Measurements from ENCODE around the gene GID8. TPM values are rescaled to one million over a fixed set of nuclear protein-coding genes. Genes with fewer than 3 reads are reported as not detected.
A peak's percentile ranks its signal among the peaks of the same experiment; 100 is the strongest.

The GID8 gene
- total and polyA plus RNA-seq, 9 of the 15 experiments (the other 6 are each of a cell fraction or from before 2014, with no cell fraction given): 7.5 to 31.6 (median 22.2) TPM

- no peak for TF ChIP-seq ZHX1 (conservative IDR thresholded peaks at IDR 0.05; ENCODE audit: low read length)
- no peak for TF ChIP-seq BCOR (IDR thresholded peaks at IDR 0.05)
- TF ChIP-seq MBD2 (IDR thresholded peaks at IDR 0.05; ENCODE audit: borderline replicate concordance, low read depth): no peak
- TF ChIP-seq SP1 (CRISPR knock-in tag; IDR thresholded peaks at IDR 0.05): peak; percentile 35; the same call in 1 of the 2 replicates
- TF ChIP-seq ZNF12 (CRISPR knock-in tag; IDR thresholded peaks at IDR 0.05): no peak
- no peak for TF ChIP-seq RBM34 (IDR thresholded peaks at IDR 0.05; ENCODE audit: borderline replicate concordance, insufficient read depth, low read length)
- TF ChIP-seq CREB1 (IDR thresholded peaks at IDR 0.05): no peak
- TF ChIP-seq CREB1 (CRISPR knock-in tag; IDR thresholded peaks at IDR 0.05): no peak
- TF ChIP-seq NFXL1 (CRISPR knock-in tag; IDR thresholded peaks at IDR 0.05): no peak
- no peak for TF ChIP-seq TRIM25 (IDR thresholded peaks at IDR 0.05; ENCODE audit: borderline replicate concordance)
- no peak for TF ChIP-seq SMARCA4 (IDR thresholded peaks at IDR 0.05)
- no peak for TF ChIP-seq ZNF75A (CRISPR knock-in tag; IDR thresholded peaks at IDR 0.05)
- TF ChIP-seq ZFP91 (CRISPR knock-in tag; IDR thresholded peaks at IDR 0.05): peak; percentile 97
- TF ChIP-seq ARID3B (CRISPR knock-in tag; IDR thresholded peaks at IDR 0.05; ENCODE audit: borderline replicate concordance): no peak
- no peak for TF ChIP-seq SIRT6 (IDR thresholded peaks at IDR 0.05; ENCODE audit: low read depth, low read length)
- TF ChIP-seq BRF2 (IDR thresholded peaks at IDR 0.05; ENCODE audit: borderline replicate concordance, insufficient read depth, insufficient read length): no peak
- TF ChIP-seq BACH1 (tag; IDR thresholded peaks at IDR 0.05): no peak
- TF ChIP-seq TCF15 (CRISPR knock-in tag; IDR thresholded peaks at IDR 0.05): no peak
- TF ChIP-seq, protein P1, sequence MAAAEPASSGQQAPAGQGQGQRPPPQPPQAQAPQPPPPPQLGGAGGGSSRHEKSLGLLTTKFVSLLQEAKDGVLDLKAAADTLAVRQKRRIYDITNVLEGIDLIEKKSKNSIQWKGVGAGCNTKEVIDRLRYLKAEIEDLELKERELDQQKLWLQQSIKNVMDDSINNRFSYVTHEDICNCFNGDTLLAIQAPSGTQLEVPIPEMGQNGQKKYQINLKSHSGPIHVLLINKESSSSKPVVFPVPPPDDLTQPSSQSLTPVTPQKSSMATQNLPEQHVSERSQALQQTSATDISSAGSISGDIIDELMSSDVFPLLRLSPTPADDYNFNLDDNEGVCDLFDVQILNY (CRISPR knock-in tag; IDR thresholded peaks at IDR 0.05): no peak
Observed at GRCh38 chr20:62914970-62915457, 22.9 kb upstream of the GID8 start (continued).
